Kidney glomerular epithelial cell (primary cell): ENCODE measurements around the gene NME9.
"Not testable (repeated sequence)": the region's sequence is repeated elsewhere in the genome, so short reads cannot be mapped to it uniquely, and the experiment has no call there.

Experiments
- DNase-seq: peaks from one replicate; lab custom pipeline; 2025; lab: John Stamatoyannopoulos, UW

Gene NME9, protein sequence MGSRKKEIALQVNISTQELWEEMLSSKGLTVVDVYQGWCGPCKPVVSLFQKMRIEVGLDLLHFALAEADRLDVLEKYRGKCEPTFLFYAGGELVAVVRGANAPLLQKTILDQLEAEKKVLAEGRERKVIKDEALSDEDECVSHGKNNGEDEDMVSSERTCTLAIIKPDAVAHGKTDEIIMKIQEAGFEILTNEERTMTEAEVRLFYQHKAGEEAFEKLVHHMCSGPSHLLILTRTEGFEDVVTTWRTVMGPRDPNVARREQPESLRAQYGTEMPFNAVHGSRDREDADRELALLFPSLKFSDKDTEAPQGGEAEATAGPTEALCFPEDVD

DNA sequence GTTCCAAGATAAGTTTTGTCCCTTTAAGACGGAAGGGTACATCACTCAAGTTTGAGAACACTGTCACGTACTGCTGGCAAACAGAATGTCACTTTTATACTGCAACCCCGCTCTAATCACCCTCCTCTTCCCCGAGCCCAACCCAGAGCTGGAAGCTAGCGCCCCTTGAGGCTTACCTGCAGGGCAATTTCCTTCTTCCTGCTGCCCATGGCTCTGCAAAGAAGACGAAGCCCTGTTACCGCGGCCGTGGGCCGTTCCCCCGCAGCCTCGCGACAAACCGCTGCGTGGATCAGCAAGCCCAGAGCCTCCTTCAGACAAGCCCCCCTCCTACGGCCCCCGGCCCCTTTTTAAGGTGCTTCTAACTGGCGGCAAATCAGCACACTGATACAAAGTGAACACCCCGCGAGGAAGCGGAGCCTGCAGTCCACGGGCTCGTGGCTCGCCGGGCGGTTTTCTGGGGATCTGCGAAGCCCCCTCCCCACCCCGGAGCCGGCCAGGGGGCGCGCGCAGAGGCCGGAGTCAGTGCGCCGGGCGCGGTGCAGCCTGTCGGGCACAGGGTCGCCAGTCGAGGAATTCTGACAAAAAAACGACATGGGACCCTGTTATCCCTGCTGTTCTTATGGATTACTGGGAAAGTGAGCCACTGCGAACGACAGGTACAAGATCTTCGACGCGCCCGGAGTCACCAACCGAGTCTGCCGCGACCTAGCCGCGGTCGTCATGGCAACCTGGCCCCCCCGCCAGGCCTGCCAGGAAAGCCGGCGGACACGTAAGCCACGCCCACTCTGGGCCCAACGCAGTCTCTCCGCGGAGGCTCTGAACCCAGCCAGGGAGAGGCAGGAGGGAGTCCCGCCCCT, at the start of gene NME9:
Gene NME9 (minus strand): TSS at position 725 of the 857 bp plus-strand sequence. CDS start 516 bp downstream, at position 209.
- peak; percentile 58 for DNase-seq

DNA sequence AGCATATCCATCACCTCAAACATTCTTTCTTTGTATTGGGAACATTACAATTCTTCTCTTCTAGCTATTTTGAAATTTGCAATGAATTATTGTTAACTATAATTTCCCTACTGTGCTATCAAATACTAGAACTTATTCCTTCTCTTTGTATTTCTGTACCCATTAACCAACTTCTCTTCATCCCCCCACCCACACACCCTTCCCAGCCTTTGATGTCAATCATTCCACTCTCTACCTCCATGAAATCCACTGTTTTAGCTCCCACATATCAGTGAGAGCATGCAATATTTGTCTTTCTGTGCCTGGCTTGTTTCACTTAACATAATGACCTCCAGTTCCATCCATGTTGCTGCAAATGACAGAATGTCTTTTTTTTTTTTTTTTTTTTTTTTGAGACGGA, 49.3 kb upstream of the NME9 start:
- DNase-seq, result no peak

DNA sequence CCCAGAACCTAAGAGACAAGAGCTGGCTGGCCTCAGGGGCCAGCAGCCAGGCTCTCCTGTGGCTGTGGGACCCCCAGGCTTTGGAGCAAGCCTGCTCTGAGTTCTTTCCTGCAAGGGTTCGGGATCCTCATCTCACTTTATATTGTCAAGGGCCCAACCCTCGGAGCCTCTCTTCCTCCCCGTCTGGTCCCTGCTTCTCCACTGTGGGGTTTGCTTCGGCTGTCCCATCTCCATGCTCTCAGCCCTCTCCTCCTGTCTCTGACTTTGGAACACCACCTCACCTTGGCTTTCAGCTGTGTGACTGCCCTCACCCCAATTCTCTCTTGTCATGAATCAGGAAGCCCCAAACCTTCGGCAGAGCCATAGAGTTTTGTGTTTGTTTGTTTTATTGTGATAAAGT, 48.7 kb upstream of the NME9 start:
- no peak for DNase-seq

DNA sequence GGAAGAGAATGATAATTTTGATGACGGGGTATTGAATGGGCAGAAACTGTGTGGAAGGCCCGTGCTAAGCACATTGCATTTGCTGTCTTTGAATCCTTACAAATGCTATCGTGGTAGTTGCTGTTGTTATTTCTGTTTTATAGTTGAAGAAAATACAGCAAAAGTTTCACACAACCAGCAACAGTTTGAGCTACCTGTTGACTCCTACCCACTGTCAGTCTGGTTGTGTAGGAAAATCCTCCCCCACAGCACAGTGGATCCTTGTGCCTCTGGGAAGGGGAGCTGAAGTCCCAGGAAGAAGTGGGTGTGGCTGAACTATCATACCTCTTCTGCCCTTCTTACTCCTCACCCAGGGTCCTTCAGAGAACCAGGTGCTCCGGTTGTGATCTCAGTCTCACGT, 48.2 kb upstream of the NME9 start:
- no peak for DNase-seq

DNA sequence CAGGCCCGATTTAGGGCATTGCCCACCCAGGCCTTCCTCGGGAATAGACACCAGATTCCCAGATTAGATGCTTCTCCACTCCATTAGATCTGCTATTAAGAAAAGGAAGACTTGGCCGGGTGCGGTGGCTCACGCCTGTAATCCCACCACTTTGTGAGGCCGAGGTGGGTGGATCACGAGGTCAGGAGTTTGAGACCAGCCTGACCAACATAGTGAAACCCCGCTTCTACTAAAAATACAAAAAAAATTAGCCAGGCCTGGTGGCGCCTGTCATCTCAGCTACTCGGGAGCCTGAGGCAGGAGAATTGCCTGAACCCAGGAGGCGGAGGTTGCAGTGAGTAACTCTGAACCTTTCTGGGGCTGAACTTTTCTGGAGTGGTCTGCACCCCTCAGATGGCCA, 47.6 kb upstream of the NME9 start:
- DNase-seq, result not testable (repeated sequence)

DNA sequence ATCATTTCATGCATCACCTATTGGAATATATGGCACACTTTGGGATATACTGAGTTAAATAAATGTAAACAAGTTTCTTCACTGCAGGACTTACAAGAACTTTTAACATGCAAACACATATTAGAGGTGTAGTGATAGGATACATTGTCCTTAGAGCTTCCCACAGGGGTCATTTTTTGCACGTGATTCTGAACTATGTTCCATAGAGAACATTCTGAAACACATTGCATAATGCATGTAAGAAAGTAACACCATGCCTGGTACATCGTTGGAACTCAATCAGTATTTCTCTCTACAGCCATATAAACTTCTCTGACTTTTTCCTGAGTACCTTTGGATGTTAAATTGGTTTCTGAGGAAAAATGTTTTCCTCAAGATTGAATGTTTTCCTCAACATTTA, 47.0 kb upstream of the NME9 start:
- no peak for DNase-seq

DNA sequence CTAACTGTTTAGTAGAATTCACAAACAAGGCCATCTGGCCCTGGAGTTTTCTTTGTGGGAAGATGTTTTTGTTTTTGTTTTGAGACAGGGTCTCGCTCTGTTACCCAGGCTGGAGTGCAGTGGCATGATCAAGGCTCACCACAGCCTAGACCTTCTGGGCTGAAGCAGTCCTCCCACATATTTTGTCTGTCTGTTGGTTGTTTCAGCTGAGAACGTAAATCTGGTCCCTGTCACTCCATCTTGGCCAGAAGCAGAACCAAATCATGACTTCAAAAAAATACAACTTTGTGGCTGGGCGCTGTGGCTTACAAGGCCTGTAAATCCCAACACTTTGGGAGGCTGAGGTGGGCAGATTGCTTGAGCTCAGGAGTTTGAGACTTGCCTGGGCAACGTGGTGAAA, 45.8 kb upstream of the NME9 start:
- DNase-seq, result no peak

DNA sequence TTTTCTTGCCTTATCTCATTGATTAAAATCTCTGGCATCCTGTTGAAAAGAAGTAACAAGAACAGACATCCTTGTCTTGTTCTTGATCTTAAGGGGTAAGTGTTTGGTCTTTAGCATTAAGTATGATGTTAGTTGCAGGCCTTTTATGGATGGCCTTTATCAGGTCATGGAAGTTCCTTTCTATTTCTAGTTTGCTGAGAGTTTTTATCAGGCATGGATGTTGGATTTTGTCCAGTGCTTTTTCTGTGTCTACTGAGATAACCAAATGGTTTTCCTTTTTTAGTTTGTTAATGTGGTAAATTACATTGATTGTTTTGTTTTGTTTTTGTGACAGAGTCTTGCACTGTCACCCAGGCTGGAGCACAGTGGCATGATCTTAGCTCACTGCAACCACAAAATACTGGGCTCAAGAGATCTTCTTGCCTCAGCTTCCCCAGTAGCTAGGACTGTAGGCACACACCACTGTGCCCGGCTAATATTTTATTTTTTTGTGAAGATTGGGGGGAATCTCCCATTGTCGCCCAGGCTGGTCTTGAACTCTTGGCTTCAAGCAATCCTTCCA, 45.0 kb upstream of the NME9 start:
- no peak for DNase-seq

DNA sequence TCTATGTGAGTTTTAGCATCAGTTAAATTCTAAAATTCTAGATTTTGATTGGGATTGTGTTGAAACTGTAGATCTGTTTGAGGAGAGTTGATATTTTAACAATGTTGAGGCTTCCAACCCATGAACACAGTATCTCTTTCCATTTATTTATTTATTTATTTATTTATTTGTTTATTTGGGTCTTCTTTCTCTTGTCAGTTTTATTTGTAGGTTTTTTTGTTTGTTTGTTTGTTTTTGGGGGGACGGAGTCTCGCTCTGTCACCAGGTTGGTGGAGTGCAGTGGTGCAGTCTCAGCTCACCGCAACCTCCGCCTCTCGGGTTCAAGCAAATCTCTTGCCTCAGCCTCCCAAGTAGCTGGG, 44.1 kb upstream of the NME9 start:
- DNase-seq, result no peak

DNA sequence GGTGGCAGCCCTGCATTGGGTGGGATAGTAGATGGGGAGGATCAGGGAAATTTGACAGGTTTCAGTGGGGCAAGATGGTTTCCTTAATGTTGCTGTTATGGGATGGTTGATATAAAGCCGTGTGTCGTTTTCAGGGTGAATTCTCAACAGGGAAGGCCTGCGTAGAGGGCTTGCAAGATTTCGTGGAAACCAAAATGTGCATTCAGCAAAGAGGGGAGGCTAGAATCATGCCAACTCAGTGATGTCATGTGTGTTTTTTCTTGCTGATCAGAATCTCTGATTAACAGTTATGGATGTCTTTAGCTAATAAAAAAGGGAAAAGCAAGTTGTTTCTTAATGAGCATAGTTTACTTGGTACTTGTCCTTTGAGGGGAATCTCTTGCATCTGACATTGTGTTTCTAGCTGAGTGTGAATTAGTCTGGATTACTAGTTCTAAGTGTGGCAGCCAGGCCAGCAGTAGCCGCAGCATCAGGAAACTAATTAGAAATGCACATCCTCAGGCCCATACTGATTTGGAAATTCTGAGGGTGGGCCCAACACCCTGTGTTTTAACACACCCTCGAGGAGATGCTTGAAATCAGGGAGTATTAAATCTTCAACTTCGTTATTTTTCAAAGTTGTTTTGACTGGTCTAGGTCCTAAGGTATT, 43.6 kb upstream of the NME9 start:
- no peak for DNase-seq

DNA sequence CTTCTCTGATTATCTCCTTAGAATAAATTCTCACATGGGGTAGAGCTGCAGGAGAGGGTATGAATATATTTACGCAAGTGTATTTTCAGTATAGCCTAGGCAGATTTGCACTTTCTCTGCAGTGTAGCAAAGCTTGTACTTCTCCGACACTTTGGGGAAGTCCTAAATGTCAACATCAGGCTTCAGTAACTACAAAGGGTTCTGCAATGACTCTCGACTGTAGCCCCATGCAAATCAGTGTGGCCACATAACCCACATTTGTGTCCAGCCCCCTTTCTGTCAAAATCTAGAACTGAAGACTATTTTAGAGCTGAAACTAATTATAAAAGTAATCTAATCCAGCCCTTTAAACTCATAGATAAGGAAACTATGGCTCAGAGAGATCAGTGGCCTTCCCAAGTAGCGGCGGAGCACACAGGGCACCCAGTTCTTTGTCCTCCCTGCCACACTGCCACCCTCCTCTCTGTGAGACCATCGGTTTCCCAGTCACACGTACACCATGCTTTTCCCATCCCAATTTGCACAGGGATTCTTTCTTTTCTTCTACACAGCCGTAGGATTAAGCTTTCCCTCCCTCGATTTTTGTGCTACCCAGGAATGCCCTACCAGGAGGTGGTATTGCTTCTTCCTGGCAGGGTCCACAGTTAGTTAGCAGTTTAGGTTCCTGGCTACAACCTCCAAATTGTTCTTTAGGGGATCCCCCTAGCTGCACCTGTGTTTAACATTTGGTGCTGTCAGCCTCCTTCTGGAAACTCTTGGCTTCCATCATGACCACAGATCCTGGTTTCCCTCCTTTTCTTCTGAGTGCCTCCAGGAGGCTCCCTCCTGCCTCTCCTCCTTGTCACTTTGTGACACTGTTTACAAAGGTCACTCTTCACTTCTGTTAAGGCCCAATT, 41.7 kb upstream of the NME9 start:
- DNase-seq, result no peak

DNA sequence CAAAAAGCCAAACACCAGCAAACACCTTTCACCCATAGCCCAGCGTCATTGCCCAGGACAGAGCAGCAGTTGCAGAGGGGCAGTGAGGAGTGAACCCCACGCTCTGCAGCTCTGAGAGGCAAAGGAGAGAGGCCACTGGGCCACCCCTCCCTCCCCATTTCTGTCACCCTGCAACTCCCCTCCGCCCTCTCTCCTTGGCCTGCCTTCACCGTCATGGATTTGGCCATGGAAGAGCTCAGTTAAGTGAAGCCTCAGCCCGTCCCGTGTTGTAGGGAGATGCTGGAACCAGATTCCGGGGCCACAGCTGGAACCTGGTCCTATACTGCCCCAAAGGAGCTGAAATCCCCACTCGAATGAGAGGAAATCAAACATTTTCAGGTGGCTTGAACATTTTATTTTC, 40.7 kb upstream of the NME9 start:
- DNase-seq, result no peak

DNA sequence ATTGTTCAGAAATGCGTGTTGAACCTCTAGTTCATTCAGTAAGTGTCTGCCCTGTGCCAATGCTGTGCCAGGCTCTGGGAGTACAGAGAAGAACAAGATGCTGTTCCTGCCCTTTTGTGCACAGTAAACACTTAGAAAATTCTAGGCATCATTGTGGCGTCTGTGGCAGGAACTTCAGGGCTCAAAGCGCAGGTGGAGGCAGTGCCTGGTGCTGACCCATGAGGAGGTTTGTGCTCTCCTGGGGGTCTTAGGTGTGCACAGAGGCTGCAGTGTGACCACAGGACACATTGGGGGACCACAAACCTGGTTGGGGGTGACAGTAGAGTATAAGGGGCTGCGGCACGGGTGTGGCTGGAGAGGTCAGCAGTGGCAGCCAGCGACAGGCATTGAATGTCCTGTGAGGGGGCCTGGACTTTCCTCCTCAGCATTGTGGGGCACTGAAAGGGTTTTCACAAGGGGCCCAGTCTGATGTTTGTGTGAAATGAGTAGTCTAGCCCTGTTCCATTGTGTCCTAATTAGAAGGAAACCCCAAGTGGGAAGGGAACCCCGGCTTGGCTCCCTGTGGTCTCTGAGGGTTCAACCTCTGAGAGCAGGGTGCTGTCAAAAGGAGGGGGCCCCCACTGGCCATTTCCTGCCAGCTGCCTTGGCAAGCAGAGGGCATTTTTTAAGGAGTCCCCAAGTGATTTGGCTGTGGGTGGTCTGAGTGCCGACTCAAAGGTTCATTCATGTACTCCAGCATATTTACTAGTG, 39.7 kb upstream of the NME9 start:
- DNase-seq, result no peak

DNA sequence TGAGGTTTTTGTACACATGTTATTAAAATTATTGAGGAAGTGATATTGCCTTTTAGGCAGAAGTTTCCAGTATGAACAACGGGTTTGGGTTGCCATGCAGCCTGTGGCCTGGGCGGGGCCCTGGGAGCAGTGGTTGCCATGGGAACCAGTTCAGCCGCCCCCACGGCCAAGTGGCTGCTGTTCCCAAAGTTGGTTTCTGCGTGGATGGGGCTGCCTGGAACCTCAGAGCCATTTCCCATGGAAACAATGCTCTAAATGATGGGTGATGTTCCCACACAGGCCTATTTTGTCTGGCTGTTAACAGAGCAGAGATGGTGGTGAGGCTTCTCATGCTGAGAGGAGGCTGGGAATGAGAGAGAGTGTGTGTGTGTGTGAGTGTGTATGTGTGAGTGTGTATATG, 38.3 kb upstream of the NME9 start:
- DNase-seq, result no peak

DNA sequence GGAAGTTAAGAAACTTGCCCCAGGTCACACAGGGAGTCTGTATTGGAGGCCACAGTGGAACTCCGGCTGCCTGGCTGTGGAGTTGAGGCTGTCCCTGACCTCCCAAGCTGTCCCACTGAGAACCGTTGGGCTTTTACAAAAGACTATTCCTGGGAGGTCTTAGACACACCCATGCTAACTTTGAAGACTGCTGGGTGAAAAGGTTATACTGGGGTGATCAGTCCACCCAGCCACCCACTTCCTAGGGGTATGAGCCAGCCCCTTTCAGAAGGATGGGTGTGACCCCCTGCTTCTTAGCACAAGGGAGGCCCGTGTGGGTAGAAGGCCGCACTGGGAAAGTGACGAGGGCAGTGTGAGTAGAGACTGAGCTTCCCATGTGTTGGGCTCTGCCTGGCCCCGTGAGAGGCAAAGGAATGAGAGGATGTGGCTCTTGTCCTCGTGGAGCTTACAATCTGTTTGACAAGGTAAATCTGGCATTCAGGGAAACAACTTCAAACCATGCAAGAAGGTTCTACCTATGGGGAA, 37.7 kb upstream of the NME9 start:
- no peak for DNase-seq

DNA sequence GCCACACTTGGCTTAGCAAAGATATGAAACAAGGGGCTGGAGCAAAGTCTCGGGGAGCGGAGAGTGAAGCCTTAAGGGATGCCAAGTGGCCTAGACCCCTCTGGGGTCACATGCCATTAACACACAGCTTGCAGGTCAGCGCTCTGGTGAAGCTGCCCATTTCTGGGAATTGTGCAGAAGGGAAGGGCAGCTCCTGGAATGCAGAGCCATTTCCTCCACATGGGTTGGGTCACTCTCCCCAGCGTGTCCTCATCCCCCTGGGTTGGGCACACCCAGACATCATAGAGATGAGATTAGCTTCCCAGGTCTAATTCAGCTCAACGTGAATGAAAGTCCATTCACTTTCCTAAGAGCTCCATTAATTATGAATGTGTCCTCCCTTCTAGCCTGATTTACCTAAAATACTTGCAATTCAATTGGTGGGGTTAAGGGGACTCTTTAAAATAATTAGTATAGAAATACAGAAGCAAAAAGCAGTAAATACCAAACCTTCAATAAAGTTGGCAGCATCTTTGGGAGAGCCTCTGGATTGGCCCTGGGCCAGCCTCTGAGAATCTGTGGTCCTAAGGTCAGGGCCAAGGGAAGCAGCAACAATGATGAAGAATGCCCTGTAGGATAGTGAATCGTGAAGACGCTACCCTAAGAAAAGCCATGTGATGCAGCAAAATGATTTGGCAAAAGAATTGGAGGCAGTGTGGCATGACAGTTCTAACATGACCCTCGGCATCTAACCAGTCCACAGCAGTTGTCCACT, 36.5 kb upstream of the NME9 start:
- DNase-seq, result no peak

DNA sequence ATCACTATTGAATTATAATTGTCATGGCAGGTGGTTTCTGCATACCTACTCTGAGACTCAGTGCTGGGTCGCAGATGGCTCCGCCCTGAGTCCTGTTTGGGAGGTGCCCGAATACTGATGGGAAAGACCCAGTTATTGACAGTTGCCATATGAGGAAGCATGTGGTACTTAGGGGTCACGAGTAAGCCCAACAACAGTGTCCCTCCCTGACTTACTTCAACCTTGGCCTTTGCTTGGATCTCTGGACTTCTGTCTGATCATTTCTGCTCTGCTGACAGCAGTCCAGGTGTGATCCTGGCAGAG, 35.6 kb upstream of the NME9 start:
- no peak for DNase-seq

DNA sequence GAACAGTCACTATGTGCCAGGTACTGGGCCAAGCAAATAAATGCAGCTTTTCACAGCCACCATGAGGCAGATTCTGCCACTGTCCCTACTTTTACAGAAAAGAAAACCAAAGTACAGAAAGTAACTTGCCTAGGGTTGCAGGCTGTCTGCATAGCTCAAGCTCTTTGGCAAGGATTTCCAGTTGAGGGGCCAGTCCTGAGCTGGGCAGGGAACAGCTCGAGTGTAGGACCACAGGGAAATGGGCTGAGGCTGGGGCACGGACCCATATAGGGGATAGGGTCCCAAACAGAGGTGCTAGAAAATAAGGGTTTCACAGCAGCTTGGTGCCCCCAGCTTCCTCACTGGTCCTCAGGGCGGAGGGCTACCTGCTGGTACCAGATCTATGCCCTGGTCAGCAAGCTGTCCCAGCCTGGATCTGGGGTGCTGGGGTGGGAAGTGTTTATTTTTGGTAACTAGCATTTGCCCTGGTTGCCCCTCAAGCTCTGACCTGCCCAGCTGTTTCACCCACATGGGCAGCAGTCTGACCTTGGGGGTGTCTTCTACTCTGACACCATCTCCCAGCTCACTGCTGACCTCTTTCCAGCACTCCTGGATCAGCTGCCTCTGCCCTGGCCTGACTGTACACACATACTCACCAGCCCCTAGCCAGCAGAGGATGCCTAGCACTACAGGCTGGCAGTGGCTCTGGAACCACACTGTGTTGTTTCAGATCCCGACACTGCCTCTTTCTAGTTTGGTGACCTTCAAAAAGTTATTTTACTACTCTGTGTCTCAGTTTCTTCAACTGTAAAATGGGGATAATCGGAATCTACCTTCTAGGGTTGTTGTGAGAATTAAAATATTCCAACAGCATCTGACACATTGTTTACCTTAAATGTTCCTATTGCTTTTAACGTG, 35.0 kb upstream of the NME9 start:
- no peak for DNase-seq

DNA sequence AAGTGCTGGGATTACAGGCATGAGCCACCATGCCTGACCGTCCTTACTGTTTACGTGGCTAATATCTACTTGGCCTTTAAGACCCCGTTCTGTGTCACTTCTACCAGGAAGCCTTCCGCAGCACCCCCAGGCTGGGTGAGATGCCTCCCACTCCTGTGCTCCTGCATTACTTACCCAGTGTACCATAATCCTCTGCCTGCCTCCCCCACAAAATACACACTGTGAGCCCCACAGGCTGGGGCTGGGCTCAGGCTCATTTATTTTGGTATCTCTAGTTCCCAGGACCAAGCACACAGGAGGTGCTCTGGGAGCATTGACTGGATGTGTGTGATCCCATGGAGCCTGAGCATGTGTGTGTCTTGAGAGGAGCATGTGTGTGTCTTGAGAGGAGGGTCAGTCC, 33.7 kb upstream of the NME9 start:
- DNase-seq, result no peak
